ENCODE data around the gene RIC1. TPM values are rescaled to one million over a fixed set of nuclear protein-coding genes. Genes with fewer than 3 reads are reported as not detected.
"Not testable (repeated sequence)": the region's sequence is repeated elsewhere in the genome, so short reads cannot be mapped to it uniquely, and the experiment has no call there.

Gene RIC1
- total RNA-seq, 1 donor from 2014 or later: 9.7 TPM

GRCh38 chr9:5714501-5715401 is 85.8 kb downstream of the RIC1 start:
- H3K36me3 Mint-ChIP-seq (ENCODE audit: unreplicated experiment): peaks cover 4% of the 10 kb centered on the region
- no peaks in the 10 kb centered on the region for H3K4me1 Mint-ChIP-seq (ENCODE audit: low read depth, unreplicated experiment)
- H3K27ac Mint-ChIP-seq (ENCODE audit: unreplicated experiment): no peak overlapping the region
- TF ChIP-seq CTCF (IDR thresholded peaks at IDR 0.05; ENCODE audit: partially characterized antibody, unreplicated experiment): peak; percentile 32
- DNase-seq: no peak
- H3K27me3 Mint-ChIP-seq (ENCODE audit: unreplicated experiment): no peaks in the 10 kb centered on the region
- no peak overlapping the region for H3K4me3 Mint-ChIP-seq (ENCODE audit: unreplicated experiment)
- H3K9me3 Mint-ChIP-seq (ENCODE audit: unreplicated experiment): peaks cover 3% of the 10 kb centered on the region

GRCh38 chr9:5715548-5716127 is 86.7 kb downstream of the RIC1 start:
- Mint-ChIP-seq H3K9me3 (ENCODE audit: unreplicated experiment) (peaks cover 3% of the 10 kb centered on the region), H3K36me3 (ENCODE audit: unreplicated experiment) (peaks cover 4% of the 10 kb centered on the region), H3K4me3 (ENCODE audit: unreplicated experiment) (no peak overlapping the region), H3K27ac (ENCODE audit: unreplicated experiment) (no peak overlapping the region), H3K27me3 (ENCODE audit: unreplicated experiment) (no peaks in the 10 kb centered on the region), H3K4me1 (ENCODE audit: low read depth, unreplicated experiment) (no peaks in the 10 kb centered on the region)
- DNase-seq: no peak
- TF ChIP-seq CTCF (IDR thresholded peaks at IDR 0.05; ENCODE audit: partially characterized antibody, unreplicated experiment): no peak

GRCh38 chr9:5717434-5717833 is 88.5 kb downstream of the RIC1 start:
- H3K27ac Mint-ChIP-seq (ENCODE audit: unreplicated experiment); H3K4me1 Mint-ChIP-seq (ENCODE audit: low read depth, unreplicated experiment): not testable (repeated sequence)

DNA sequence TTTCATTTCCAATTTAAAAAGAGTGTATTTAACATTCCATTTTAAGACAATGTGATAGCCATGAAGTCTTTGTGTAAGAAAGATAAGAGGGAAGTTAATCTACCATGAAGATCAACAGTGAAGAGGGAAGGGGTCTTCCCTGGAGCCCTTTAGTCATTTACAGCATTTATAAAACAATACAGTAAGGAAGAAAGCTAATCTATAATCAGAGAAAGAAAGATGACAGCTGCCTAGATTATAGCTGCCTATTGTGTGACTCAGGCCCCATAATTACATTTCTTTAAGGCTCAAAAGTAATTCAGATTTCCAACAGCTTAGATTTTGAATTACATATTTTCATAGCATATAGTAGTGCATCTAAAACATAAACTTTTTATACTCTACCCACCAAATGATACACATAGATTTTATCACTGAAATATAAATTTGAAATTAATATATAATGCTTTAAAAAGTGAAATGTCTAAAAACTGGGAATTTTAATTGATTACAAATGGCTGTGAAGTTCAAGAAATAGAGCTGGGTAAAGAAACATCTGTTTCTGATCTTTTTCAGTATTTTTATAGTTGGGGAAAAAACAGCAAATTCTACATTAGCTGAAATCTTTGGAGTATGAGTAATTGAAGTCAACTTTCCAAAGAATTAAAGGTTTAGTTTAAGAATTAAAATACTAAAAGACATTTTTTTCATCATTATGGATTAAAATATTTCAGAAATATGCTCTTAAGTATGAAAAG is 89.6 kb downstream of the RIC1 start:
- no peak for TF ChIP-seq CTCF (IDR thresholded peaks at IDR 0.05; ENCODE audit: partially characterized antibody, unreplicated experiment)
- no peaks in the 10 kb centered on the region for H3K4me1 Mint-ChIP-seq (ENCODE audit: low read depth, unreplicated experiment)
- H3K9me3 Mint-ChIP-seq (ENCODE audit: unreplicated experiment): peaks cover 3% of the 10 kb centered on the region
- no peak overlapping the region for H3K4me3 Mint-ChIP-seq (ENCODE audit: unreplicated experiment)
- peaks cover 4% of the 10 kb centered on the region for H3K36me3 Mint-ChIP-seq (ENCODE audit: unreplicated experiment)
- no peak overlapping the region for H3K27ac Mint-ChIP-seq (ENCODE audit: unreplicated experiment)
- no peaks in the 10 kb centered on the region for H3K27me3 Mint-ChIP-seq (ENCODE audit: unreplicated experiment)
- DNase-seq: no peak

More at GRCh38 chr9:5717434-5717833, 88.5 kb downstream of the RIC1 start:
- H3K9me3 Mint-ChIP-seq (ENCODE audit: unreplicated experiment); DNase-seq; H3K4me3 Mint-ChIP-seq (ENCODE audit: unreplicated experiment); H3K36me3 Mint-ChIP-seq (ENCODE audit: unreplicated experiment); H3K27me3 Mint-ChIP-seq (ENCODE audit: unreplicated experiment): not testable (repeated sequence)

DNA sequence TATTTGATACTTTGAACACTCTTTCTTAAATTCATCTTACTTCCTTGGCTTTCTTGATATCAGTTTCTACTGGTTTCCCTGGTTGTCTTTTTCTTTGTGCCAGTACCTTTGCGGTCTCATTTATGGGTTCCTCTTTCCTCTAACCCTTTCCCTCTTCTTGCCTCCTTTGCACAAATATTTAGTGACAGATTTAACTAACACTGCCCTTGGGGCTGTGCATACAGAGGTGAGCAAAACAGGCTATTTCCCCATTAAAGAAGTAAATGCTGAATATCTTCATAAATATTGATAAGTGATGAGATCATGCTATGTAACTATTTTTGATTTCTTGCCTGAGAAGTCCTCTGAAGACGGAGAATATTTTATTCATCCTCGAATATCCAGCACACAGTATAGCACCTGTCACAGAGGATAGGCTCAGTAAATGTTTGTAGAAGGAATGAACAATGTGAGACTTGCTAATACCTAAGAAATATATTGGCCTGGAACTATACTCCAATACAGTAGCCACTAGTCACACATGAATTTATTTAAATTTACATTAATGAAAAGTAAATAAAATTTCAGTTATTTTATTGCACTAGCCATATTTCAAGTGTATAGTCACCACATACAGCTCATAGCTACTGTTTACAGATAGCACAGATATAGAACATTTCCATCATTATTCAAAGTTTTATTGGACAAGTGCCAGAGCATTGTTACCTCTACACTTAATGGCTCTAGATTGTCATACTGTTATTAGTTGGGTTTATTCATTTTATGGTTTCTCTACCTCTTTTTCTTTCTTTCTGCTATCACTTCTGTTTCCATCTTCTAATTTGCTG is 90.4 kb downstream of the RIC1 start:
- H3K27ac Mint-ChIP-seq (ENCODE audit: unreplicated experiment): no peak overlapping the region

More for the DNA sequence above, 90.4 kb downstream of the RIC1 start:
- no peak for TF ChIP-seq CTCF (IDR thresholded peaks at IDR 0.05; ENCODE audit: partially characterized antibody, unreplicated experiment)
- H3K4me1 Mint-ChIP-seq (ENCODE audit: low read depth, unreplicated experiment): no peaks in the 10 kb centered on the region
- peaks cover 3% of the 10 kb centered on the region for H3K9me3 Mint-ChIP-seq (ENCODE audit: unreplicated experiment)
- no peaks in the 10 kb centered on the region for H3K27me3 Mint-ChIP-seq (ENCODE audit: unreplicated experiment)
- DNase-seq: no peak
- no peak overlapping the region for H3K4me3 Mint-ChIP-seq (ENCODE audit: unreplicated experiment)
- H3K36me3 Mint-ChIP-seq (ENCODE audit: unreplicated experiment): peaks cover 4% of the 10 kb centered on the region
